Aorta (tissue), 5 donors: ENCODE measurements around the gene GNAO1. TPM values are rescaled to one million over a fixed set of nuclear protein-coding genes. Genes with fewer than 3 reads are reported as not detected.

Experiments used
- ATAC-seq: fragments of 200-7000 bp; cut with Tn5 transposase; one replicate; pipeline ENCODE4 v1.9.1; 2022; ENCODE audit warnings: moderate library complexity; ENCODE audit not compliant: low FRiP score
- DNase-seq, 2 donors: peaks; one replicate each; pipeline ENCODE4 v3.0.0-alpha.2; 2020
- H3K27ac ChIP-seq, 2 donors: one replicate each; pipeline ENCODE4 v1.5.1; 2013; ENCODE audit warnings: low read length in 2 of 2, mild to moderate bottlenecking in 2 of 2, moderate library complexity in 2 of 2, control low read depth in 1 of 2, inconsistent platforms in 1 of 2, low read depth in 1 of 2
- H3K27me3 ChIP-seq, 2 donors: one replicate each; pipeline ENCODE4 v1.6.1; 2013; ENCODE audit warnings: control low read depth in 1 of 2, low read length in 1 of 2, mild to moderate bottlenecking in 1 of 2, moderate library complexity in 1 of 2; ENCODE audit not compliant: insufficient read depth in 2 of 2, control insufficient read depth in 1 of 2
- H3K36me3 ChIP-seq, 2 donors: one replicate each; pipeline ENCODE4 v1.6.1; 2013; ENCODE audit warnings: control low read depth in 1 of 2, low read length in 1 of 2, mild to moderate bottlenecking in 1 of 2; ENCODE audit not compliant: insufficient read depth in 2 of 2, control insufficient read depth in 1 of 2
- H3K4me1 ChIP-seq, 2 donors: one replicate each; pipeline ENCODE4 v1.6.1; 2013; ENCODE audit warnings: low read length in 2 of 2, control low read depth in 1 of 2, mild to moderate bottlenecking in 1 of 2, moderate library complexity in 1 of 2; ENCODE audit not compliant: insufficient read depth in 2 of 2, control insufficient read depth in 1 of 2
- H3K4me3 ChIP-seq, 2 donors: one replicate each; pipeline ENCODE4 v1.5.1; 2013; ENCODE audit warnings: low read length in 2 of 2, control low read depth in 1 of 2, mild to moderate bottlenecking in 1 of 2
- H3K9me3 ChIP-seq: one replicate; pipeline ENCODE4 v1.6.1; 2013; ENCODE audit warnings: mild to moderate bottlenecking, low read length; ENCODE audit not compliant: control insufficient read depth
- WGBS, 2 donors: extraction: QIAGEN DNeasy Blood & Tissue Kit; methylation state at CpG; one replicate each; pipeline ENCODE4 v1.1.7; 2013; 5-methylcytosine and 5-hydroxymethylcytosine counted together
- intact Hi-C, 2 donors: fragments of 100-400 bp; cut with DNase I; formaldehyde crosslinking; loops; one replicate each; pipeline versions ENCODE4 v1.14.2 to v1.15.0; 2022
- polyA plus RNA-seq, 2 donors: library from polyadenylated mRNA; stranded (reverse); fragments of 200-250 nt; gene quantifications; one replicate each; pipeline ENCODE4 v1.2.3, GENCODE V29; 2013
- total RNA-seq, 2 donors: library from RNA; stranded (reverse); fragmentation: NEBNext Ultra II Directional; extraction: Animal tissue kit (Norgen Biotek cat#: 25700); gene quantifications; one replicate each; pipeline ENCODE4 v1.2.1, GENCODE V29; 2021
- donor health status: healthy with polysubstance abuse.
- donor health status: Bipolar disorder and iron deficiency.
- donor health status: DM: no; HTN: no; CAD: no.
- donor health status: DM: no; HTN: no; CAD: no.
- donor health status: DM: yes; HTN: yes; CAD: no.

The GNAO1 gene
- total and polyA plus RNA-seq, 4 donors = 0.63 to 16.2 (median 4.2) TPM

GRCh38 chr16:56193951-56194726 is 2.9 kb downstream of the GNAO1 start:
- Histone ChIP-seq H3K36me3 (no peaks in the 10 kb centered on the region), H3K27ac (no peak overlapping the region), H3K4me1 (no peaks in the 10 kb centered on the region), H3K27me3 (no peaks in the 10 kb centered on the region), H3K9me3 (no peaks in the 10 kb centered on the region), H3K4me3 (no peak overlapping the region)
- ATAC-seq (peak; percentile 87), DNase-seq (peak; percentile 87 to 94)
- intact Hi-C loops = loop anchor here (5.0 to 10.0 kb wide), 6 partner anchors 123 to 1259 kb away; partner anchors contain the start of genes AMFR (in 1 of the 2), IRX5 (in 1 of the 2) and MMP2 (in 1 of the 2)
- WGBS, 2 donors = 2 to 4% methylated on average over 48 of the region's 48 CpGs

DNA sequence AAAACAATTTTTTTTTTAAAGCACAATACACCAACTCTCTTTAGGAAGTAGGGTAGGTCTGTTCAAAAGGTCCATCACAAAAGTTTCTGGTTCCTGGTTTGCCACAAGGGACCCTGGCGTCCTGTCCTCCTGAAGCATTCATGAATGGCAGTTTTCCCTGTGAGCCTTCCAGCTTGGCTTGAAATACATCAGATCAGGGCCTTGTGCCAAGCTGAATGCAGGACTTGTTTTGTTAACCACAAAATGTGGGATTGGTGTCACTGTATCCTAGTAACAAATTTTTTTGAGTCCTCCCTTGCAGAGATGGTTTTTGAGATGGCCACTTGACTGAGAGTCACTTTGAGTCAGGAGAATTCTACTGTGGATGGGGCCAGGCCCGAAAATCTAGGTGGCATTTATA is 3.9 kb downstream of the GNAO1 start:
- Histone ChIP-seq H3K4me3 (no peak overlapping the region), H3K27me3 (no peaks in the 10 kb centered on the region), H3K36me3 (no peaks in the 10 kb centered on the region), H3K4me1 (no peaks in the 10 kb centered on the region), H3K27ac (no peak overlapping the region), H3K9me3 (no peaks in the 10 kb centered on the region)
- intact Hi-C loops = loop anchor here (10.0 kb wide), 4 partner anchors 230 to 1260 kb away; partner anchors contain the start of genes AMFR (in 1 of the 2), IRX5 (in 1 of the 2) and MMP2 (in 1 of the 2)
- WGBS, 2 donors = 34 to 37% methylated on average over 2 of the region's 2 CpGs
- ATAC-seq (no peak), DNase-seq (no peak)

DNA sequence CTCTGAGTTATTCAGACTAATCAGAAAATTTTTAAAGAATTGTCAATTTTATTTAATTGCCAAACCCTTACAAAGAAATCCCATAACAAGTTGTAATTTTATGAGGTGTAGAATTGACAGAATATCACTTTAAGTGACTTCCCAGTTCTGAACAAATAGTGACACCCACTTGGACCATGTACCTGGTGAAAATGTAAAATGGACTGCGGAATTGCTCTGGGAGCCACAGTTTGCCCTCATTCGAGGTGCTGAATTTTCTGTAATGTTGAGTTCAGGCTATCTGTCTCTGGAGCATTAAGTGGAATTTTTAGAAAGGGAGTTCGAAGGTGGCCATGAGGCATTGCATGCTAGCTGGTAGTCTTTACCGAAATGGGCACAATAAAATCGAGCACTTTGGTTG is 5.1 kb downstream of the GNAO1 start:
- H3K27ac ChIP-seq = no peak overlapping the region
- ATAC-seq = no peak

DNA sequence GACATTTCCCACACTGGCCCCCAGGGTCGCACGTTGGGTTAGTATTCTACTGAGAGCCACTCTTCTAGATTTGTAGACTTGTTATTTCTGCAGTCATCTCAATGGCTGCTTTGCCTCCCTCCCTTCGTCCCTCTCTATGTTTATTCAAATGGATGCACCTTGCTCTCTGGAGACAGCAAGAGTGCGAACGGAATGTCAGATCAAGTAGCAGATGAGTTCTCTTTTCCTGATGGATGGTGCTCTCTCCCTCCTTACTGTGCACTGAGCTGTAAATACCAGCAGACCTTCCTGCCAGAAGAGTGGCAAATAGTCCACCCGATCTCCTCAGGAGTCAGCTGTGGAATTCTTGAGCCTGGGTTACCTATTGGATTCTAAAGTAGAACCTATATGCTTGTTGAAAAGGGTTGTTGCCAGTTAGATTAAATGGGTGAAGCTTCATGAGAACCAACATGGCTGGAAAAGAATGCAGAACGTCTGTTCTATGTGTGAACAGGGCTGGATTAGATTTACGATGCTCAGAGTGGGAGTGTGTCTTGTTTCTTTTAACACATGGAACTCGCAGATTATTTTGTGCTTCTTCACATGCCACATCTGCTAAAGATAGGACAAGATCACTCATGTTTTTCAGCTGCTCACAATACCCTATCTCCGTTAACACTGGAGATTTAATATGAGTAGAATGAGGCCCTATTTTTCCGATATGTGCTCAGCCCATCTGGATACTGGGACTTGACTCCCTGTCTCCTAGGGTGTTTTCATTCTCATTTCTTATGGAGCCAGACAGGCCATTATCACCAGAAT is 6.1 kb downstream of the GNAO1 start:
- H3K4me3 ChIP-seq = no peak overlapping the region
- H3K4me1 ChIP-seq = peaks cover 0 to 3% of the 10 kb centered on the region in 2 donors
- ATAC-seq = no peak
- no peaks in the 10 kb centered on the region for H3K36me3 ChIP-seq
- DNase-seq = no peak
- WGBS, 2 donors = 60 to 67% methylated on average over 11 of the region's 11 CpGs
- intact Hi-C loops = loop anchor here (10.0 kb wide), 4 partner anchors 227 to 1263 kb away; partner anchors contain the start of genes AMFR (in 1 of the 2), IRX5 (in 1 of the 2) and MMP2 (in 1 of the 2)
- H3K9me3 ChIP-seq = no peaks in the 10 kb centered on the region
- H3K27ac ChIP-seq = no peak overlapping the region
- no peaks in the 10 kb centered on the region for H3K27me3 ChIP-seq

More for the DNA sequence above, 5.1 kb downstream of the GNAO1 start:
- H3K4me3 ChIP-seq = no peak overlapping the region
- no peak for DNase-seq
- no peaks in the 10 kb centered on the region for H3K9me3 ChIP-seq
- intact Hi-C loops = loop anchor here (10.0 kb wide), 4 partner anchors 228 to 1262 kb away; partner anchors contain the start of genes AMFR (in 1 of the 2), IRX5 (in 1 of the 2) and MMP2 (in 1 of the 2)
- 84 to 87% methylated on average over 5 of the region's 5 CpGs for WGBS, 2 donors
- H3K27me3 ChIP-seq = no peaks in the 10 kb centered on the region
- H3K36me3 ChIP-seq = no peaks in the 10 kb centered on the region
- H3K4me1 ChIP-seq = no peaks in the 10 kb centered on the region

GRCh38 chr16:56198006-56198754 is 6.9 kb downstream of the GNAO1 start:
- H3K4me1 ChIP-seq = peaks cover 0 to 3% of the 10 kb centered on the region in 2 donors
- DNase-seq (no peak), ATAC-seq (no peak)
- no peaks in the 10 kb centered on the region for H3K36me3 ChIP-seq
- no peak overlapping the region for H3K4me3 ChIP-seq
- H3K27me3 ChIP-seq = no peaks in the 10 kb centered on the region
- H3K27ac ChIP-seq = no peak overlapping the region
- intact Hi-C loops = loop anchor here (10.0 kb wide), 4 partner anchors 227 to 1263 kb away; partner anchors contain the start of genes AMFR (in 1 of the 2), IRX5 (in 1 of the 2) and MMP2 (in 1 of the 2)
- no peaks in the 10 kb centered on the region for H3K9me3 ChIP-seq

DNA sequence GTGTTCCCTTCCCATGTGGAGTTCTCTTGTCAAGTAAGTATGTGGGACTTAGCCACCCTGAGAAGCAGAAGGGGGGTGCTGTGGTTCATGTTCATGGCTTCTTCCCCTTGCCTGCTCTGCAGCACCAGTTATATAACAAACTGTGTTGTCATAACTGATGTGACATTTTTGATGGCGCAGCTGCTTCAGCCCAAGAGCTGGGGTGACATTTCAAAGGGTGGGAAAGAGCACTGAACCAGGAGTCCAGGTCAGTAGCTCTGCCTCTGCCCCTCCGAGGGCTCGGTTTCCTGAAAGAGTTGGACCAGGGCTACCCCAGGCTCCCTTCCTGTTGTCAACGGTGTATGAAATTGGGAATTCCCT is 7.4 kb downstream of the GNAO1 start:
- Histone ChIP-seq H3K27me3 (no peaks in the 10 kb centered on the region), H3K9me3 (no peaks in the 10 kb centered on the region), H3K36me3 (no peaks in the 10 kb centered on the region), H3K4me1 (peaks cover 0 to 3% of the 10 kb centered on the region in 2 donors), H3K27ac (no peak overlapping the region), H3K4me3 (no peak overlapping the region)
- ATAC-seq (no peak), DNase-seq (no peak)
- intact Hi-C loops = loop anchor here (10.0 kb wide), 4 partner anchors 226 to 1264 kb away; partner anchors contain the start of genes AMFR (in 1 of the 2), IRX5 (in 1 of the 2) and MMP2 (in 1 of the 2)
- WGBS, 2 donors = 64 to 78% methylated on average over 4 of the region's 4 CpGs

- no peaks in the 10 kb centered on the region for H3K9me3 ChIP-seq
- WGBS, 2 donors = 77 to 82% methylated on average over 2 of the region's 2 CpGs
- no peak overlapping the region for H3K27ac ChIP-seq
- no peaks in the 10 kb centered on the region for H3K27me3 ChIP-seq
- intact Hi-C loops = loop anchor here (10.0 kb wide), 4 partner anchors 226 to 1264 kb away; partner anchors contain the start of genes AMFR (in 1 of the 2), IRX5 (in 1 of the 2) and MMP2 (in 1 of the 2)
- no peaks in the 10 kb centered on the region for H3K36me3 ChIP-seq
- ATAC-seq (no peak), DNase-seq (no peak)
- H3K4me3 ChIP-seq = no peak overlapping the region
- peaks cover 0 to 3% of the 10 kb centered on the region in 2 donors for H3K4me1 ChIP-seq
Observed at GRCh38 chr16:56199164-56199563, 7.9 kb downstream of the GNAO1 start.

- Histone ChIP-seq H3K4me3 (no peak overlapping the region), H3K27ac (no peak overlapping the region), H3K36me3 (no peaks in the 10 kb centered on the region), H3K9me3 (no peaks in the 10 kb centered on the region), H3K4me1 (peaks cover 0 to 3% of the 10 kb centered on the region in 2 donors), H3K27me3 (no peaks in the 10 kb centered on the region)
- no peak for DNase-seq
- WGBS, 2 donors = 82 to 85% methylated on average over 1 of the region's 1 CpG
- no peak for ATAC-seq
- intact Hi-C loops = no loop called here
Observed at GRCh38 chr16:56201030-56201429, 9.7 kb downstream of the GNAO1 start.
